ENCODE measurements around the gene ELL2. TPM values are rescaled to one million over a fixed set of nuclear protein-coding genes. Genes with fewer than 3 reads are reported as not detected.

ELL2 gene
- total and polyA plus RNA-seq, 2 of the 13 experiments (the other 11 are each of a cell fraction or from before 2014, with no cell fraction given): 78.9 to 97.1 TPM

DNA sequence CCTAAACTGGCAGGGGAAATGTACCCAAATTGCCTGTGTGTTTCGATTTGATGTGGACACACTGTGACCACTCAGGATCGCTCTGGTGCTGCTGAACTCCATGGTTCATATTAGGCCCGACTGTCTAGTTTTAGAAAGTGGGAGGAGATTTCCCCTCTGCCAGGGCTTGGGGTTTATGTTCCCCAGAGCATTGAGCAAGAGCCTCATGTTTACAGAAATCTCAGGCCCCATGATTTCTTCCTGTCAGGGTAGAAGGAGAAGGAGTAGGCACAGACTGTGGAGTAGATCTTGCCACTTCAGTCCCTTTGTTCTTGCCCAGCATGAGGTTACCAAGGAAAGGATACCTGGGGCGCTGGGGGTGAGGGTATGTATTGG is 98.3 kb downstream of the ELL2 start (continued):
- TF ChIP-seq, protein P1, sequence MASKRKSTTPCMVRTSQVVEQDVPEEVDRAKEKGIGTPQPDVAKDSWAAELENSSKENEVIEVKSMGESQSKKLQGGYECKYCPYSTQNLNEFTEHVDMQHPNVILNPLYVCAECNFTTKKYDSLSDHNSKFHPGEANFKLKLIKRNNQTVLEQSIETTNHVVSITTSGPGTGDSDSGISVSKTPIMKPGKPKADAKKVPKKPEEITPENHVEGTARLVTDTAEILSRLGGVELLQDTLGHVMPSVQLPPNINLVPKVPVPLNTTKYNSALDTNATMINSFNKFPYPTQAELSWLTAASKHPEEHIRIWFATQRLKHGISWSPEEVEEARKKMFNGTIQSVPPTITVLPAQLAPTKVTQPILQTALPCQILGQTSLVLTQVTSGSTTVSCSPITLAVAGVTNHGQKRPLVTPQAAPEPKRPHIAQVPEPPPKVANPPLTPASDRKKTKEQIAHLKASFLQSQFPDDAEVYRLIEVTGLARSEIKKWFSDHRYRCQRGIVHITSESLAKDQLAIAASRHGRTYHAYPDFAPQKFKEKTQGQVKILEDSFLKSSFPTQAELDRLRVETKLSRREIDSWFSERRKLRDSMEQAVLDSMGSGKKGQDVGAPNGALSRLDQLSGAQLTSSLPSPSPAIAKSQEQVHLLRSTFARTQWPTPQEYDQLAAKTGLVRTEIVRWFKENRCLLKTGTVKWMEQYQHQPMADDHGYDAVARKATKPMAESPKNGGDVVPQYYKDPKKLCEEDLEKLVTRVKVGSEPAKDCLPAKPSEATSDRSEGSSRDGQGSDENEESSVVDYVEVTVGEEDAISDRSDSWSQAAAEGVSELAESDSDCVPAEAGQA (IDR thresholded peaks at IDR 0.05; ENCODE audit: low read depth): no peak
- TF ChIP-seq, protein P1 (CRISPR knock-in tag; IDR thresholded peaks at IDR 0.05; ENCODE audit: borderline replicate concordance): 0 out of 2 replicates have a peak, but pooled peaks have one; percentile 46
- TF ChIP-seq, protein P2, sequence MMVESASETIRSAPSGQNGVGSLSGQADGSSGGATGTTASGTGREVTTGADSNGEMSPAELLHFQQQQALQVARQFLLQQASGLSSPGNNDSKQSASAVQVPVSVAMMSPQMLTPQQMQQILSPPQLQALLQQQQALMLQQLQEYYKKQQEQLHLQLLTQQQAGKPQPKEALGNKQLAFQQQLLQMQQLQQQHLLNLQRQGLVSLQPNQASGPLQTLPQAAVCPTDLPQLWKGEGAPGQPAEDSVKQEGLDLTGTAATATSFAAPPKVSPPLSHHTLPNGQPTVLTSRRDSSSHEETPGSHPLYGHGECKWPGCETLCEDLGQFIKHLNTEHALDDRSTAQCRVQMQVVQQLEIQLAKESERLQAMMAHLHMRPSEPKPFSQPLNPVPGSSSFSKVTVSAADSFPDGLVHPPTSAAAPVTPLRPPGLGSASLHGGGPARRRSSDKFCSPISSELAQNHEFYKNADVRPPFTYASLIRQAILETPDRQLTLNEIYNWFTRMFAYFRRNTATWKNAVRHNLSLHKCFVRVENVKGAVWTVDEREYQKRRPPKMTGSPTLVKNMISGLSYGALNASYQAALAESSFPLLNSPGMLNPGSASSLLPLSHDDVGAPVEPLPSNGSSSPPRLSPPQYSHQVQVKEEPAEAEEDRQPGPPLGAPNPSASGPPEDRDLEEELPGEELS (CRISPR knock-in tag; IDR thresholded peaks at IDR 0.05): peak; percentile 66; the same call in 1 of the 2 replicates
- peak; percentile 44; the same call in 1 of the 2 replicates for TF ChIP-seq RARA (CRISPR knock-in tag; IDR thresholded peaks at IDR 0.05)
- TF ChIP-seq SIX1 (CRISPR knock-in tag; IDR thresholded peaks at IDR 0.05; ENCODE audit: borderline replicate concordance): peak; percentile 64; the same call in 1 of the 2 replicates
- TF ChIP-seq, protein P3, sequence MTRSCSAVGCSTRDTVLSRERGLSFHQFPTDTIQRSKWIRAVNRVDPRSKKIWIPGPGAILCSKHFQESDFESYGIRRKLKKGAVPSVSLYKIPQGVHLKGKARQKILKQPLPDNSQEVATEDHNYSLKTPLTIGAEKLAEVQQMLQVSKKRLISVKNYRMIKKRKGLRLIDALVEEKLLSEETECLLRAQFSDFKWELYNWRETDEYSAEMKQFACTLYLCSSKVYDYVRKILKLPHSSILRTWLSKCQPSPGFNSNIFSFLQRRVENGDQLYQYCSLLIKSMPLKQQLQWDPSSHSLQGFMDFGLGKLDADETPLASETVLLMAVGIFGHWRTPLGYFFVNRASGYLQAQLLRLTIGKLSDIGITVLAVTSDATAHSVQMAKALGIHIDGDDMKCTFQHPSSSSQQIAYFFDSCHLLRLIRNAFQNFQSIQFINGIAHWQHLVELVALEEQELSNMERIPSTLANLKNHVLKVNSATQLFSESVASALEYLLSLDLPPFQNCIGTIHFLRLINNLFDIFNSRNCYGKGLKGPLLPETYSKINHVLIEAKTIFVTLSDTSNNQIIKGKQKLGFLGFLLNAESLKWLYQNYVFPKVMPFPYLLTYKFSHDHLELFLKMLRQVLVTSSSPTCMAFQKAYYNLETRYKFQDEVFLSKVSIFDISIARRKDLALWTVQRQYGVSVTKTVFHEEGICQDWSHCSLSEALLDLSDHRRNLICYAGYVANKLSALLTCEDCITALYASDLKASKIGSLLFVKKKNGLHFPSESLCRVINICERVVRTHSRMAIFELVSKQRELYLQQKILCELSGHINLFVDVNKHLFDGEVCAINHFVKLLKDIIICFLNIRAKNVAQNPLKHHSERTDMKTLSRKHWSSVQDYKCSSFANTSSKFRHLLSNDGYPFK (CRISPR knock-in tag; IDR thresholded peaks at IDR 0.05; ENCODE audit: borderline replicate concordance): no peak
- TF ChIP-seq ZNF101 (CRISPR knock-in tag; IDR thresholded peaks at IDR 0.05; ENCODE audit: borderline replicate concordance, low read depth): no peak
- TF ChIP-seq, protein P4, sequence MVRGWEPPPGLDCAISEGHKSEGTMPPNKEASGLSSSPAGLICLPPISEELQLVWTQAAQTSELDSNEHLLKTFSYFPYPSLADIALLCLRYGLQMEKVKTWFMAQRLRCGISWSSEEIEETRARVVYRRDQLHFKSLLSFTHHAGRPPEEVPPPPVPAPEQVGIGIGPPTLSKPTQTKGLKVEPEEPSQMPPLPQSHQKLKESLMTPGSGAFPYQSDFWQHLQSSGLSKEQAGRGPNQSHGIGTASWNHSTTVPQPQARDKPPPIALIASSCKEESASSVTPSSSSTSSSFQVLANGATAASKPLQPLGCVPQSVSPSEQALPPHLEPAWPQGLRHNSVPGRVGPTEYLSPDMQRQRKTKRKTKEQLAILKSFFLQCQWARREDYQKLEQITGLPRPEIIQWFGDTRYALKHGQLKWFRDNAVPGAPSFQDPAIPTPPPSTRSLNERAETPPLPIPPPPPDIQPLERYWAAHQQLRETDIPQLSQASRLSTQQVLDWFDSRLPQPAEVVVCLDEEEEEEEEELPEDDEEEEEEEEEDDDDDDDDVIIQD (CRISPR knock-in tag; IDR thresholded peaks at IDR 0.05; ENCODE audit: low read depth): peak; percentile 27; the same call in 1 of the 2 replicates
- TF ChIP-seq ZFX (CRISPR knock-in tag; IDR thresholded peaks at IDR 0.05; ENCODE audit: low read depth): peak; percentile 55
- TF ChIP-seq POLR2A (IDR thresholded peaks at IDR 0.05; ENCODE audit: insufficient read depth in 1 of 2, low read depth in 2 of 2, low read length in 2 of 2): peak in 1 of 2 experiments; percentile 50; a peak in 1 of 4 replicates
- TF ChIP-seq ZNF564 (CRISPR knock-in tag; IDR thresholded peaks at IDR 0.05): 0 out of 2 replicates have a peak, but pooled peaks have one; percentile 35
- no peak for TF ChIP-seq ZNF124 (CRISPR knock-in tag; IDR thresholded peaks at IDR 0.05)
- TF ChIP-seq, protein P5, sequence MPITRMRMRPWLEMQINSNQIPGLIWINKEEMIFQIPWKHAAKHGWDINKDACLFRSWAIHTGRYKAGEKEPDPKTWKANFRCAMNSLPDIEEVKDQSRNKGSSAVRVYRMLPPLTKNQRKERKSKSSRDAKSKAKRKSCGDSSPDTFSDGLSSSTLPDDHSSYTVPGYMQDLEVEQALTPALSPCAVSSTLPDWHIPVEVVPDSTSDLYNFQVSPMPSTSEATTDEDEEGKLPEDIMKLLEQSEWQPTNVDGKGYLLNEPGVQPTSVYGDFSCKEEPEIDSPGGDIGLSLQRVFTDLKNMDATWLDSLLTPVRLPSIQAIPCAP (CRISPR knock-in tag; IDR thresholded peaks at IDR 0.05; ENCODE audit: low read depth): 0 out of 2 replicates have a peak, but pooled peaks have one; percentile 41
- peak; percentile 22; the same call in 1 of the 2 replicates for TF ChIP-seq STAG1 (CRISPR knock-in tag; IDR thresholded peaks at IDR 0.05)
- no peak for TF ChIP-seq NFKBIZ (CRISPR knock-in tag; IDR thresholded peaks at IDR 0.05)
- TF ChIP-seq RCOR2 (CRISPR knock-in tag; IDR thresholded peaks at IDR 0.05): 0 out of 2 replicates have a peak, but pooled peaks have one; percentile 7

All from HepG2 (cell line).